ENCODE measurements around the gene PPCDC. TPM values are rescaled to one million over a fixed set of nuclear protein-coding genes. Genes with fewer than 3 reads are reported as not detected.

The PPCDC gene
- total and polyA plus RNA-seq, 4 donors: 7.4 to 9.3 (median 8.4) TPM

GRCh38 chr15:75022783-75023180, 608 bp upstream of the PPCDC start:
- Histone ChIP-seq H3K27me3 (ENCODE audit: control insufficient read depth in 4 of 4, insufficient read depth in 4 of 4, low read length in 3 of 4) (no peaks in the 10 kb centered on the region), H3K9ac (ENCODE audit: low read depth in 1 of 2, low read length in 2 of 2) (no peak overlapping the region), H3K36me3 (ENCODE audit: control insufficient read depth in 4 of 4, insufficient read depth in 3 of 4, low read depth in 1 of 4, low read length in 3 of 4) (no peaks in the 10 kb centered on the region), H3K27ac (ENCODE audit: low read depth in 1 of 2, low read length in 2 of 2) (no peak overlapping the region), H3K9me3 (ENCODE audit: control insufficient read depth in 4 of 4, low read length in 3 of 4) (no peaks in the 10 kb centered on the region), H3K4me3 (ENCODE audit: low read depth in 1 of 3, low read length in 3 of 3) (no peak overlapping the region), H3K4me1 (ENCODE audit: control insufficient read depth in 4 of 4, insufficient read depth in 4 of 4, low read length in 3 of 4) (peaks cover 0 to 26% (median 14%) of the 10 kb centered on the region in 4 donors)
- WGBS: 93% methylated on average over 2 of the region's 2 CpGs
- no peak for DNase-seq (ENCODE audit: low spot score)
- TF ChIP-seq FOXA1 (IDR thresholded peaks at IDR 0.05): no peak
- no peak for TF ChIP-seq NR2F2 (IDR thresholded peaks at IDR 0.05)

- no peak for DNase-seq (ENCODE audit: low spot score)
- Histone ChIP-seq H3K4me1 (ENCODE audit: control insufficient read depth in 4 of 4, insufficient read depth in 4 of 4, low read length in 3 of 4) (peaks cover 0 to 30% (median 16%) of the 10 kb centered on the region in 4 donors), H3K9me3 (ENCODE audit: control insufficient read depth in 4 of 4, low read length in 3 of 4) (no peaks in the 10 kb centered on the region)
Observed at GRCh38 chr15:75023872-75024636, 664 bp downstream of the PPCDC start.

More at GRCh38 chr15:75023872-75024636, 664 bp downstream of the PPCDC start:
- 14% methylated on average over 12 of the region's 12 CpGs for WGBS
- Histone ChIP-seq H3K27ac (ENCODE audit: low read depth in 1 of 2, low read length in 2 of 2) (peak overlapping the region; percentile 80 to 85), H3K9ac (ENCODE audit: low read depth in 1 of 2, low read length in 2 of 2) (peak overlapping the region; percentile 70 to 88), H3K4me3 (ENCODE audit: low read depth in 1 of 3, low read length in 3 of 3) (peak overlapping the region; percentile 71 to 99 (median 74)), H3K27me3 (ENCODE audit: control insufficient read depth in 4 of 4, insufficient read depth in 4 of 4, low read length in 3 of 4) (no peaks in the 10 kb centered on the region), H3K36me3 (ENCODE audit: control insufficient read depth in 4 of 4, insufficient read depth in 3 of 4, low read depth in 1 of 4, low read length in 3 of 4) (no peaks in the 10 kb centered on the region)
- TF ChIP-seq, protein P1, sequence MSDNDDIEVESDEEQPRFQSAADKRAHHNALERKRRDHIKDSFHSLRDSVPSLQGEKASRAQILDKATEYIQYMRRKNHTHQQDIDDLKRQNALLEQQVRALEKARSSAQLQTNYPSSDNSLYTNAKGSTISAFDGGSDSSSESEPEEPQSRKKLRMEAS (IDR thresholded peaks at IDR 0.05): no peak
- TF ChIP-seq TAF1 (conservative IDR thresholded peaks at IDR 0.05) (no peak), ZBTB33 (IDR thresholded peaks at IDR 0.05) (no peak), SP1 (IDR thresholded peaks at IDR 0.05) (no peak), RAD21 (IDR thresholded peaks at IDR 0.05) (no peak), NR2F2 (IDR thresholded peaks at IDR 0.05) (no peak), RXRA (IDR thresholded peaks at IDR 0.05) (no peak), EGR1 (IDR thresholded peaks at IDR 0.05; ENCODE audit: low read depth in 2 of 2) (no peak), HNF4A (conservative IDR thresholded peaks at IDR 0.05) (peak in 1 of 2 donors; percentile 19), ATF3 (IDR thresholded peaks at IDR 0.05) (no peak), YY1 (IDR thresholded peaks at IDR 0.05) (no peak), GABPA (IDR thresholded peaks at IDR 0.05 in 1 of 2, conservative IDR thresholded peaks at IDR 0.05 in 1 of 2) (no peak), FOXA1 (IDR thresholded peaks at IDR 0.05) (no peak)
- TF ChIP-seq, protein P2, sequence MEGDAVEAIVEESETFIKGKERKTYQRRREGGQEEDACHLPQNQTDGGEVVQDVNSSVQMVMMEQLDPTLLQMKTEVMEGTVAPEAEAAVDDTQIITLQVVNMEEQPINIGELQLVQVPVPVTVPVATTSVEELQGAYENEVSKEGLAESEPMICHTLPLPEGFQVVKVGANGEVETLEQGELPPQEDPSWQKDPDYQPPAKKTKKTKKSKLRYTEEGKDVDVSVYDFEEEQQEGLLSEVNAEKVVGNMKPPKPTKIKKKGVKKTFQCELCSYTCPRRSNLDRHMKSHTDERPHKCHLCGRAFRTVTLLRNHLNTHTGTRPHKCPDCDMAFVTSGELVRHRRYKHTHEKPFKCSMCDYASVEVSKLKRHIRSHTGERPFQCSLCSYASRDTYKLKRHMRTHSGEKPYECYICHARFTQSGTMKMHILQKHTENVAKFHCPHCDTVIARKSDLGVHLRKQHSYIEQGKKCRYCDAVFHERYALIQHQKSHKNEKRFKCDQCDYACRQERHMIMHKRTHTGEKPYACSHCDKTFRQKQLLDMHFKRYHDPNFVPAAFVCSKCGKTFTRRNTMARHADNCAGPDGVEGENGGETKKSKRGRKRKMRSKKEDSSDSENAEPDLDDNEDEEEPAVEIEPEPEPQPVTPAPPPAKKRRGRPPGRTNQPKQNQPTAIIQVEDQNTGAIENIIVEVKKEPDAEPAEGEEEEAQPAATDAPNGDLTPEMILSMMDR (IDR thresholded peaks at IDR 0.05; ENCODE audit: low read depth, low read length, missing input control): peak; percentile 1
- TF ChIP-seq, protein P3, sequence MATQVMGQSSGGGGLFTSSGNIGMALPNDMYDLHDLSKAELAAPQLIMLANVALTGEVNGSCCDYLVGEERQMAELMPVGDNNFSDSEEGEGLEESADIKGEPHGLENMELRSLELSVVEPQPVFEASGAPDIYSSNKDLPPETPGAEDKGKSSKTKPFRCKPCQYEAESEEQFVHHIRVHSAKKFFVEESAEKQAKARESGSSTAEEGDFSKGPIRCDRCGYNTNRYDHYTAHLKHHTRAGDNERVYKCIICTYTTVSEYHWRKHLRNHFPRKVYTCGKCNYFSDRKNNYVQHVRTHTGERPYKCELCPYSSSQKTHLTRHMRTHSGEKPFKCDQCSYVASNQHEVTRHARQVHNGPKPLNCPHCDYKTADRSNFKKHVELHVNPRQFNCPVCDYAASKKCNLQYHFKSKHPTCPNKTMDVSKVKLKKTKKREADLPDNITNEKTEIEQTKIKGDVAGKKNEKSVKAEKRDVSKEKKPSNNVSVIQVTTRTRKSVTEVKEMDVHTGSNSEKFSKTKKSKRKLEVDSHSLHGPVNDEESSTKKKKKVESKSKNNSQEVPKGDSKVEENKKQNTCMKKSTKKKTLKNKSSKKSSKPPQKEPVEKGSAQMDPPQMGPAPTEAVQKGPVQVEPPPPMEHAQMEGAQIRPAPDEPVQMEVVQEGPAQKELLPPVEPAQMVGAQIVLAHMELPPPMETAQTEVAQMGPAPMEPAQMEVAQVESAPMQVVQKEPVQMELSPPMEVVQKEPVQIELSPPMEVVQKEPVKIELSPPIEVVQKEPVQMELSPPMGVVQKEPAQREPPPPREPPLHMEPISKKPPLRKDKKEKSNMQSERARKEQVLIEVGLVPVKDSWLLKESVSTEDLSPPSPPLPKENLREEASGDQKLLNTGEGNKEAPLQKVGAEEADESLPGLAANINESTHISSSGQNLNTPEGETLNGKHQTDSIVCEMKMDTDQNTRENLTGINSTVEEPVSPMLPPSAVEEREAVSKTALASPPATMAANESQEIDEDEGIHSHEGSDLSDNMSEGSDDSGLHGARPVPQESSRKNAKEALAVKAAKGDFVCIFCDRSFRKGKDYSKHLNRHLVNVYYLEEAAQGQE (IDR thresholded peaks at IDR 0.05): no peak
